ENCODE measurements around the gene RAF1. TPM values are rescaled to one million over a fixed set of nuclear protein-coding genes. Genes with fewer than 3 reads are reported as not detected.

RAF1 gene
- total RNA-seq, 1 experiment from 2014 or later = 89.5 TPM

GRCh38 chr3:12585181-12585580, 78.7 kb downstream of the RAF1 start:
- Histone ChIP-seq H4K20me1 (ENCODE audit: insufficient read depth, low read depth, low read length) (no peaks in the 10 kb centered on the region), H3K9me2 (replicated peaks; ENCODE audit: insufficient read depth, low read length) (no peaks in the 10 kb centered on the region), H3K36me3 (ENCODE audit: insufficient read depth, low read length) (peaks cover 80% of the 10 kb centered on the region), H3K9me3 (ENCODE audit: low read length) (no peaks in the 10 kb centered on the region), H3K79me2 (ENCODE audit: low read length) (peaks cover 29% of the 10 kb centered on the region), H3K27ac (ENCODE audit: low read length) (no peak overlapping the region), H3K4me2 (ENCODE audit: low read depth, low read length, poor library complexity, severe bottlenecking) (no peak overlapping the region), H3K4me1 (ENCODE audit: low read length) (peaks cover 23% of the 10 kb centered on the region), H3K4me3 (ENCODE audit: low read length) (no peak overlapping the region), H3K9ac (ENCODE audit: low read length) (no peak overlapping the region), H2AFZ (ENCODE audit: low read length) (no peak overlapping the region), H3K27me3 (ENCODE audit: low read length) (no peaks in the 10 kb centered on the region)
- DNase-seq = no peak

- peaks cover 80% of the 10 kb centered on the region for H3K36me3 ChIP-seq (ENCODE audit: insufficient read depth, low read length)
- H3K9me2 ChIP-seq (replicated peaks; ENCODE audit: insufficient read depth, low read length) = no peaks in the 10 kb centered on the region
- H3K9me3 ChIP-seq (ENCODE audit: low read length) = no peaks in the 10 kb centered on the region
- DNase-seq = no peak
- H2AFZ ChIP-seq (ENCODE audit: low read length) = no peak overlapping the region
- no peaks in the 10 kb centered on the region for H4K20me1 ChIP-seq (ENCODE audit: insufficient read depth, low read depth, low read length)
- no peaks in the 10 kb centered on the region for H3K27me3 ChIP-seq (ENCODE audit: low read length)
- H3K9ac ChIP-seq (ENCODE audit: low read length) = no peak overlapping the region
- H3K4me3 ChIP-seq (ENCODE audit: low read length) = no peak overlapping the region
- no peak overlapping the region for H3K27ac ChIP-seq (ENCODE audit: low read length)
- peaks cover 12% of the 10 kb centered on the region for H3K4me1 ChIP-seq (ENCODE audit: low read length)
- H3K4me2 ChIP-seq (ENCODE audit: low read depth, low read length, poor library complexity, severe bottlenecking) = no peak overlapping the region
- peaks cover 25% of the 10 kb centered on the region for H3K79me2 ChIP-seq (ENCODE audit: low read length)
These were observed 79.8 kb downstream of the RAF1 start for GRCh38 chr3:12584083-12584482.

- no peaks in the 10 kb centered on the region for H4K20me1 ChIP-seq (ENCODE audit: insufficient read depth, low read depth, low read length)
- H3K27me3 ChIP-seq (ENCODE audit: low read length) = no peaks in the 10 kb centered on the region
These were observed 80.6 kb downstream of the RAF1 start for GRCh38 chr3:12583280-12583679.

GRCh38 chr3:12582730-12583129, 81.2 kb downstream of the RAF1 start:
- Histone ChIP-seq H2AFZ (ENCODE audit: low read length) (no peak overlapping the region), H3K27ac (ENCODE audit: low read length) (no peak overlapping the region), H3K36me3 (ENCODE audit: insufficient read depth, low read length) (peaks cover 66% of the 10 kb centered on the region), H3K4me1 (ENCODE audit: low read length) (peaks cover 10% of the 10 kb centered on the region), H3K4me3 (ENCODE audit: low read length) (no peak overlapping the region), H3K9ac (ENCODE audit: low read length) (no peak overlapping the region), H4K20me1 (ENCODE audit: insufficient read depth, low read depth, low read length) (no peaks in the 10 kb centered on the region), H3K4me2 (ENCODE audit: low read depth, low read length, poor library complexity, severe bottlenecking) (no peak overlapping the region), H3K79me2 (ENCODE audit: low read length) (peaks cover 12% of the 10 kb centered on the region), H3K9me3 (ENCODE audit: low read length) (no peaks in the 10 kb centered on the region), H3K9me2 (replicated peaks; ENCODE audit: insufficient read depth, low read length) (no peaks in the 10 kb centered on the region), H3K27me3 (ENCODE audit: low read length) (no peaks in the 10 kb centered on the region)
- DNase-seq = no peak

More at GRCh38 chr3:12583280-12583679, 80.6 kb downstream of the RAF1 start:
- H3K9me2 ChIP-seq (replicated peaks; ENCODE audit: insufficient read depth, low read length) = no peaks in the 10 kb centered on the region
- H3K4me1 ChIP-seq (ENCODE audit: low read length) = peaks cover 10% of the 10 kb centered on the region
- peaks cover 72% of the 10 kb centered on the region for H3K36me3 ChIP-seq (ENCODE audit: insufficient read depth, low read length)
- no peak overlapping the region for H3K27ac ChIP-seq (ENCODE audit: low read length)
- no peaks in the 10 kb centered on the region for H3K9me3 ChIP-seq (ENCODE audit: low read length)
- H3K4me3 ChIP-seq (ENCODE audit: low read length) = no peak overlapping the region
- H3K4me2 ChIP-seq (ENCODE audit: low read depth, low read length, poor library complexity, severe bottlenecking) = no peak overlapping the region
- H3K79me2 ChIP-seq (ENCODE audit: low read length) = peaks cover 17% of the 10 kb centered on the region
- DNase-seq = no peak
- no peak overlapping the region for H3K9ac ChIP-seq (ENCODE audit: low read length)
- no peak overlapping the region for H2AFZ ChIP-seq (ENCODE audit: low read length)

- Histone ChIP-seq H2AFZ (ENCODE audit: low read length) (no peak overlapping the region), H3K36me3 (ENCODE audit: insufficient read depth, low read length) (peaks cover 47% of the 10 kb centered on the region)
These were observed 84.0 kb downstream of the RAF1 start for GRCh38 chr3:12579905-12580304.

GRCh38 chr3:12579456-12579855, 84.5 kb downstream of the RAF1 start:
- peaks cover 42% of the 10 kb centered on the region for H3K36me3 ChIP-seq (ENCODE audit: insufficient read depth, low read length)
- H3K79me2 ChIP-seq (ENCODE audit: low read length) = peaks cover 3% of the 10 kb centered on the region; the same call in 1 of the 2 replicates
- H3K4me2 ChIP-seq (ENCODE audit: low read depth, low read length, poor library complexity, severe bottlenecking) = no peak overlapping the region
- no peaks in the 10 kb centered on the region for H3K27me3 ChIP-seq (ENCODE audit: low read length)
- no peaks in the 10 kb centered on the region for H3K9me2 ChIP-seq (replicated peaks; ENCODE audit: insufficient read depth, low read length)
- no peak for DNase-seq
- no peak overlapping the region for H3K4me3 ChIP-seq (ENCODE audit: low read length)
- no peak overlapping the region for H2AFZ ChIP-seq (ENCODE audit: low read length)
- no peak overlapping the region for H3K9ac ChIP-seq (ENCODE audit: low read length)
- no peaks in the 10 kb centered on the region for H4K20me1 ChIP-seq (ENCODE audit: insufficient read depth, low read depth, low read length)
- H3K9me3 ChIP-seq (ENCODE audit: low read length) = no peaks in the 10 kb centered on the region
- H3K27ac ChIP-seq (ENCODE audit: low read length) = no peak overlapping the region
- no peaks in the 10 kb centered on the region for H3K4me1 ChIP-seq (ENCODE audit: low read length)

More at GRCh38 chr3:12579905-12580304, 84.0 kb downstream of the RAF1 start:
- Histone ChIP-seq H4K20me1 (ENCODE audit: insufficient read depth, low read depth, low read length) (no peaks in the 10 kb centered on the region), H3K79me2 (ENCODE audit: low read length) (peaks cover 3% of the 10 kb centered on the region; the same call in 1 of the 2 replicates), H3K9me3 (ENCODE audit: low read length) (no peaks in the 10 kb centered on the region), H3K9me2 (replicated peaks; ENCODE audit: insufficient read depth, low read length) (no peaks in the 10 kb centered on the region), H3K4me3 (ENCODE audit: low read length) (no peak overlapping the region), H3K9ac (ENCODE audit: low read length) (no peak overlapping the region), H3K4me1 (ENCODE audit: low read length) (no peaks in the 10 kb centered on the region), H3K4me2 (ENCODE audit: low read depth, low read length, poor library complexity, severe bottlenecking) (no peak overlapping the region), H3K27ac (ENCODE audit: low read length) (no peak overlapping the region), H3K27me3 (ENCODE audit: low read length) (no peaks in the 10 kb centered on the region)
- DNase-seq = no peak

GRCh38 chr3:12578742-12579141, 85.2 kb downstream of the RAF1 start:
- Histone ChIP-seq H3K79me2 (ENCODE audit: low read length) (peaks cover 3% of the 10 kb centered on the region; the same call in 1 of the 2 replicates), H3K9me2 (replicated peaks; ENCODE audit: insufficient read depth, low read length) (no peaks in the 10 kb centered on the region), H3K27ac (ENCODE audit: low read length) (no peak overlapping the region), H3K4me1 (ENCODE audit: low read length) (no peaks in the 10 kb centered on the region), H3K4me2 (ENCODE audit: low read depth, low read length, poor library complexity, severe bottlenecking) (no peak overlapping the region), H3K9me3 (ENCODE audit: low read length) (no peaks in the 10 kb centered on the region), H4K20me1 (ENCODE audit: insufficient read depth, low read depth, low read length) (no peaks in the 10 kb centered on the region), H2AFZ (ENCODE audit: low read length) (no peak overlapping the region), H3K36me3 (ENCODE audit: insufficient read depth, low read length) (peaks cover 35% of the 10 kb centered on the region), H3K4me3 (ENCODE audit: low read length) (no peak overlapping the region), H3K27me3 (ENCODE audit: low read length) (no peaks in the 10 kb centered on the region), H3K9ac (ENCODE audit: low read length) (no peak overlapping the region)
- DNase-seq = peak; percentile 53

- no peak overlapping the region for H2AFZ ChIP-seq (ENCODE audit: low read length)
- no peak overlapping the region for H3K27ac ChIP-seq (ENCODE audit: low read length)
- no peak for DNase-seq
- no peak overlapping the region for H3K9ac ChIP-seq (ENCODE audit: low read length)
- no peak overlapping the region for H3K4me3 ChIP-seq (ENCODE audit: low read length)
- no peaks in the 10 kb centered on the region for H3K9me2 ChIP-seq (replicated peaks; ENCODE audit: insufficient read depth, low read length)
- no peak overlapping the region for H3K4me2 ChIP-seq (ENCODE audit: low read depth, low read length, poor library complexity, severe bottlenecking)
- H3K9me3 ChIP-seq (ENCODE audit: low read length) = no peaks in the 10 kb centered on the region
- H4K20me1 ChIP-seq (ENCODE audit: insufficient read depth, low read depth, low read length) = no peaks in the 10 kb centered on the region
- H3K27me3 ChIP-seq (ENCODE audit: low read length) = no peaks in the 10 kb centered on the region
- H3K79me2 ChIP-seq (ENCODE audit: low read length) = peaks cover 3% of the 10 kb centered on the region; the same call in 1 of the 2 replicates
- peaks cover 27% of the 10 kb centered on the region for H3K36me3 ChIP-seq (ENCODE audit: insufficient read depth, low read length)
- H3K4me1 ChIP-seq (ENCODE audit: low read length) = no peaks in the 10 kb centered on the region
These were observed 86.5 kb downstream of the RAF1 start for GRCh38 chr3:12577379-12577778.

GRCh38 chr3:12574661-12575060, 89.3 kb downstream of the RAF1 start:
- H3K79me2 ChIP-seq (ENCODE audit: low read length) = no peaks in the 10 kb centered on the region
- no peaks in the 10 kb centered on the region for H3K4me1 ChIP-seq (ENCODE audit: low read length)
- H2AFZ ChIP-seq (ENCODE audit: low read length) = no peak overlapping the region
- no peak overlapping the region for H3K27ac ChIP-seq (ENCODE audit: low read length)
- no peak overlapping the region for H3K4me2 ChIP-seq (ENCODE audit: low read depth, low read length, poor library complexity, severe bottlenecking)
- peaks cover 26% of the 10 kb centered on the region for H3K36me3 ChIP-seq (ENCODE audit: insufficient read depth, low read length)
- no peaks in the 10 kb centered on the region for H4K20me1 ChIP-seq (ENCODE audit: insufficient read depth, low read depth, low read length)
- H3K9ac ChIP-seq (ENCODE audit: low read length) = no peak overlapping the region
- H3K4me3 ChIP-seq (ENCODE audit: low read length) = no peak overlapping the region
- H3K9me2 ChIP-seq (replicated peaks; ENCODE audit: insufficient read depth, low read length) = no peaks in the 10 kb centered on the region
- H3K9me3 ChIP-seq (ENCODE audit: low read length) = no peaks in the 10 kb centered on the region
- no peak for DNase-seq
- no peaks in the 10 kb centered on the region for H3K27me3 ChIP-seq (ENCODE audit: low read length)
